Motor neuron (in vitro differentiated cells): ENCODE results near the gene RRAGB. TPM values are rescaled to one million over a fixed set of nuclear protein-coding genes. Genes with fewer than 3 reads are reported as not detected.
"Not testable (repeated sequence)": the region's sequence is repeated elsewhere in the genome, so short reads cannot be mapped to it uniquely, and the experiment has no call there.

Source experiments
- ATAC-seq, 8 experiments: fragments of 200-7000 bp; cut with Tn5 transposase; replicated peaks in 6 of 8; 2 replicates each; pipeline ENCODE4 v1.8.0; 2021; ENCODE audit warnings: mild to moderate bottlenecking in 8 of 8, moderate library complexity in 8 of 8
- H3K27ac ChIP-seq, 2 donors: fragments of 250-450 bp; sonication (Bioruptor Pico); 2 replicates each; pipeline ENCODE4 v1.9.0; 2021; ENCODE audit warnings: antibody characterized with exemption in 2 of 2, mild to moderate bottlenecking in 2 of 2, moderate library complexity in 1 of 2
- H3K4me1 ChIP-seq, 2 donors: fragments of 250-450 bp; sonication (Bioruptor Pico); replicated peaks in 1 of 2; 2 replicates each; pipeline ENCODE4 v1.6.1; 2021; ENCODE audit warnings: antibody characterized with exemption in 2 of 2, mild to moderate bottlenecking in 2 of 2, moderate library complexity in 1 of 2
- H3K4me3 ChIP-seq, 5 donors: fragments of 250-450 bp; sonication (Bioruptor Pico); 2 replicates each; pipeline ENCODE4 v1.9.0; 2021; ENCODE audit warnings: antibody characterized with exemption in 5 of 5, mild to moderate bottlenecking in 5 of 5, moderate library complexity in 4 of 5
- WGBS, 10 experiments: fragments of 450-650 bp; shearing (Covaris generic); methylation state at CpG; one replicate each; pipeline ENCODE4 v1.0.0; 2022; 5-methylcytosine and 5-hydroxymethylcytosine counted together
- in situ Hi-C, 9 experiments: fragments of 400-800 bp; cut with MboI; loops; one replicate each; pipeline ENCODE4 v1.15.0; 2021; ENCODE audit warnings: low sequenced_read_pairs in 9 of 9, low pct_unique_long_range_greater_than_20kb in 2 of 9; ENCODE audit not compliant: unreplicated experiment in 9 of 9
- total RNA-seq, 8 experiments: library from RNA; unstranded; fragments of 300-600 nt; gene quantifications; 2 replicates each; pipeline versions ENCODE4 v1.2.3 to v1.2.4, GENCODE V29; 2022

Gene RRAGB
- 10 to 100 TPM; 19.0 to 41.9 (median 27.2) TPM for total RNA-seq

- peak within 1 kb of the TSS; percentile 35 to 61 for H3K27ac ChIP-seq
- no peaks in the 10 kb centered on the region for H3K4me1 ChIP-seq
- in situ Hi-C loops: no loop called here
- ATAC-seq: peak; percentile 97 to 99 (median 98)
- 0 to 29% (median 8%) methylated on average over 1 to 11 of the region's 46 CpGs; no CpG with 5 or more reads in 4 of the 10 experiments for WGBS, 10 experiments
- peak within 1 kb of the TSS; percentile 55 to 80 (median 66) for H3K4me3 ChIP-seq
Observed at GRCh38 chrX:55717521-55718497, at the start of gene RRAGB. Gene RRAGB, plus strand, starts transcription at chrX:55717749. Its CDS starts 579 bp downstream, at chrX:55718328.

GRCh38 chrX:55668084-55668483 lies 49.5 kb upstream of the RRAGB start:
- H3K4me1 ChIP-seq: no peaks in the 10 kb centered on the region
- H3K4me3 ChIP-seq: no peak overlapping the region
- WGBS, 10 experiments: 0 to 42% methylated on average over 1 of the region's 1 CpG; no CpG with 5 or more reads in 8 of the 10 experiments
- H3K27ac ChIP-seq: no peak overlapping the region
- in situ Hi-C loops: no loop called here
- no peak for ATAC-seq

GRCh38 chrX:55688579-55688978 lies 29.0 kb upstream of the RRAGB start:
- 40% methylated on average over 1 of the region's 10 CpGs; no CpG with 5 or more reads in 9 of the 10 experiments for WGBS, 10 experiments
- ATAC-seq, in situ Hi-C loops, H3K4me3 ChIP-seq, H3K27ac ChIP-seq, H3K4me1 ChIP-seq: not testable (repeated sequence)

- Histone ChIP-seq H3K4me3 (no peak overlapping the region), H3K27ac (no peak overlapping the region), H3K4me1 (no peaks in the 10 kb centered on the region)
- ATAC-seq: no peak
- in situ Hi-C loops: no loop called here
- 0 to 100% (median 29%) methylated on average over 1 to 3 of the region's 5 CpGs; no CpG with 5 or more reads in 3 of the 10 experiments for WGBS, 10 experiments
Observed at GRCh38 chrX:55695227-55696018, 22.1 kb upstream of the RRAGB start.

- in situ Hi-C loops: no loop called here
- no peak for ATAC-seq
- Histone ChIP-seq H3K4me1 (no peaks in the 10 kb centered on the region), H3K27ac (no peak overlapping the region), H3K4me3 (no peak overlapping the region)
- WGBS, 10 experiments: 22% methylated on average over 1 of the region's 1 CpG; no CpG with 5 or more reads in 9 of the 10 experiments
Observed at GRCh38 chrX:55697381-55697780, 20.2 kb upstream of the RRAGB start.

- peak in 1 of 8 experiments; percentile 24 for ATAC-seq
- no peak overlapping the region for H3K4me3 ChIP-seq
- no peaks in the 10 kb centered on the region for H3K4me1 ChIP-seq
- no peak overlapping the region for H3K27ac ChIP-seq
- in situ Hi-C loops: no loop called here
- WGBS, 10 experiments: 4 to 13% methylated on average over 3 of the region's 5 CpGs; no CpG with 5 or more reads in 8 of the 10 experiments
Observed at GRCh38 chrX:55702671-55703070, 14.9 kb upstream of the RRAGB start.

- ATAC-seq, in situ Hi-C loops, H3K4me3 ChIP-seq, H3K4me1 ChIP-seq, H3K27ac ChIP-seq: not testable (repeated sequence)
- WGBS, 10 experiments: 0 to 100% (median 61%) methylated on average over 1 to 2 of the region's 2 CpGs; no CpG with 5 or more reads in 4 of the 10 experiments
Observed at GRCh38 chrX:55703436-55703835, 14.1 kb upstream of the RRAGB start.

- H3K27ac ChIP-seq, H3K4me1 ChIP-seq, in situ Hi-C loops, ATAC-seq, H3K4me3 ChIP-seq: not testable (repeated sequence)
- WGBS, 10 experiments: 0 to 80% (median 54%) methylated on average over 1 to 5 of the region's 5 CpGs; no CpG with 5 or more reads in 3 of the 10 experiments
Observed at GRCh38 chrX:55705066-55705465, 12.5 kb upstream of the RRAGB start.

GRCh38 chrX:55709735-55710134 lies 7.8 kb upstream of the RRAGB start:
- Histone ChIP-seq H3K4me3 (no peak overlapping the region), H3K4me1 (no peaks in the 10 kb centered on the region), H3K27ac (no peak overlapping the region)
- in situ Hi-C loops: no loop called here
- ATAC-seq: no peak
- WGBS, 10 experiments: 0 to 9% (median 0%) methylated on average over 1 of the region's 1 CpG; no CpG with 5 or more reads in 4 of the 10 experiments

GRCh38 chrX:55710701-55711100 lies 6.8 kb upstream of the RRAGB start:
- in situ Hi-C loops: no loop called here
- no peaks in the 10 kb centered on the region for H3K4me1 ChIP-seq
- ATAC-seq: peak in 2 of 8 experiments; percentile 43 to 68
- H3K4me3 ChIP-seq: no peak overlapping the region
- 0 to 21% methylated on average over 1 to 3 of the region's 3 CpGs; no CpG with 5 or more reads in 8 of the 10 experiments for WGBS, 10 experiments
- H3K27ac ChIP-seq: no peak overlapping the region

- Histone ChIP-seq H3K4me1 (no peaks in the 10 kb centered on the region), H3K4me3 (no peak overlapping the region), H3K27ac (no peak overlapping the region)
- in situ Hi-C loops: no loop called here
- 0 to 40% (median 20%) methylated on average over 1 of the region's 1 CpG; no CpG with 5 or more reads in 6 of the 10 experiments for WGBS, 10 experiments
- ATAC-seq: no peak
Observed at GRCh38 chrX:55713631-55714030, 3.9 kb upstream of the RRAGB start.

- ATAC-seq: no peak
- WGBS, 10 experiments: 40 to 70% (median 67%) methylated on average over 1 to 4 of the region's 5 CpGs; no CpG with 5 or more reads in 3 of the 10 experiments
- in situ Hi-C loops: no loop called here
Observed at GRCh38 chrX:55714161-55714560, 3.4 kb upstream of the RRAGB start.

GRCh38 chrX:55715847-55716246 lies 1.7 kb upstream of the RRAGB start:
- in situ Hi-C loops: no loop called here
- Histone ChIP-seq H3K4me3 (no peak overlapping the region), H3K27ac (no peak overlapping the region), H3K4me1 (no peaks in the 10 kb centered on the region)
- 30 to 100% (median 50%) methylated on average over 1 to 3 of the region's 7 CpGs; no CpG with 5 or more reads in 7 of the 10 experiments for WGBS, 10 experiments
- ATAC-seq: no peak

More at GRCh38 chrX:55714161-55714560, 3.4 kb upstream of the RRAGB start:
- Histone ChIP-seq H3K4me1 (no peaks in the 10 kb centered on the region), H3K27ac (no peak overlapping the region), H3K4me3 (no peak overlapping the region)
